ENCODE results near the gene MACROD2.

- TF ChIP-seq, protein P1, sequence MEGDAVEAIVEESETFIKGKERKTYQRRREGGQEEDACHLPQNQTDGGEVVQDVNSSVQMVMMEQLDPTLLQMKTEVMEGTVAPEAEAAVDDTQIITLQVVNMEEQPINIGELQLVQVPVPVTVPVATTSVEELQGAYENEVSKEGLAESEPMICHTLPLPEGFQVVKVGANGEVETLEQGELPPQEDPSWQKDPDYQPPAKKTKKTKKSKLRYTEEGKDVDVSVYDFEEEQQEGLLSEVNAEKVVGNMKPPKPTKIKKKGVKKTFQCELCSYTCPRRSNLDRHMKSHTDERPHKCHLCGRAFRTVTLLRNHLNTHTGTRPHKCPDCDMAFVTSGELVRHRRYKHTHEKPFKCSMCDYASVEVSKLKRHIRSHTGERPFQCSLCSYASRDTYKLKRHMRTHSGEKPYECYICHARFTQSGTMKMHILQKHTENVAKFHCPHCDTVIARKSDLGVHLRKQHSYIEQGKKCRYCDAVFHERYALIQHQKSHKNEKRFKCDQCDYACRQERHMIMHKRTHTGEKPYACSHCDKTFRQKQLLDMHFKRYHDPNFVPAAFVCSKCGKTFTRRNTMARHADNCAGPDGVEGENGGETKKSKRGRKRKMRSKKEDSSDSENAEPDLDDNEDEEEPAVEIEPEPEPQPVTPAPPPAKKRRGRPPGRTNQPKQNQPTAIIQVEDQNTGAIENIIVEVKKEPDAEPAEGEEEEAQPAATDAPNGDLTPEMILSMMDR (conservative IDR thresholded peaks at IDR 0.05; ENCODE audit: low read depth, low read length) = no peak
- TF ChIP-seq ELK1 (IDR thresholded peaks at IDR 0.05; ENCODE audit: borderline replicate concordance, low read depth, low read length) (no peak), BHLHE40 (IDR thresholded peaks at IDR 0.05; ENCODE audit: low read depth, low read length) (no peak), CHD1 (IDR thresholded peaks at IDR 0.05; ENCODE audit: low read depth, low read length) (no peak), POLR2A (IDR thresholded peaks at IDR 0.05; ENCODE audit: low read depth, low read length) (no peak), RAD21 (IDR thresholded peaks at IDR 0.05; ENCODE audit: low read length) (no peak), MAZ (IDR thresholded peaks at IDR 0.05; ENCODE audit: borderline replicate concordance, low read depth, low read length) (no peak), SMC3 (IDR thresholded peaks at IDR 0.05; ENCODE audit: low read depth, low read length) (no peak), FOS (IDR thresholded peaks at IDR 0.05; ENCODE audit: low read depth, low read length) (no peak), CEBPB (IDR thresholded peaks at IDR 0.05; ENCODE audit: low read depth, low read length) (no peak)
- TF ChIP-seq, protein P2, sequence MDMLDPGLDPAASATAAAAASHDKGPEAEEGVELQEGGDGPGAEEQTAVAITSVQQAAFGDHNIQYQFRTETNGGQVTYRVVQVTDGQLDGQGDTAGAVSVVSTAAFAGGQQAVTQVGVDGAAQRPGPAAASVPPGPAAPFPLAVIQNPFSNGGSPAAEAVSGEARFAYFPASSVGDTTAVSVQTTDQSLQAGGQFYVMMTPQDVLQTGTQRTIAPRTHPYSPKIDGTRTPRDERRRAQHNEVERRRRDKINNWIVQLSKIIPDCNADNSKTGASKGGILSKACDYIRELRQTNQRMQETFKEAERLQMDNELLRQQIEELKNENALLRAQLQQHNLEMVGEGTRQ (IDR thresholded peaks at IDR 0.05; ENCODE audit: low read depth, low read length) = no peak
These were observed 1841.3 kb downstream of the MACROD2 start for GRCh38 chr20:15836634-15837033.

Measured in IMR-90 (cell line).